T-helper 17 cell (primary cell): Measurements from ENCODE around the gene SIAH3. TPM values are rescaled to one million over a fixed set of nuclear protein-coding genes. Genes with fewer than 3 reads are reported as not detected.

ENCODE experiments used
- ATAC-seq: fragments of 150-1000 bp; cut with Tn5 transposase; 2 replicates; pipeline ENCODE4 v1.10.0; 2021; ENCODE audit warnings: mild to moderate bottlenecking, moderate library complexity
- DNase-seq, 3 donors: peaks; one replicate each; pipeline versions ENCODE4 v3.0.0 to v3.0.0-alpha.2; 2020 to 2021
- H3K9me3 ChIP-seq: one replicate; pipeline ENCODE4 v1.7.0; 2013; ENCODE audit warnings: low read length, mild to moderate bottlenecking; ENCODE audit not compliant: control insufficient read depth, poor library complexity, severe bottlenecking
- H3K27ac Mint-ChIP-seq: one replicate; pipeline ENCODE4 v1.8.0; 2022; ENCODE audit warnings: mild to moderate bottlenecking, moderate library complexity, mixed read lengths
- H3K27me3 Mint-ChIP-seq: one replicate; pipeline ENCODE4 v1.8.0; 2022; ENCODE audit warnings: mixed read lengths
- H3K36me3 Mint-ChIP-seq: one replicate; pipeline ENCODE4 v1.8.0; 2022; ENCODE audit warnings: low read depth, mixed read lengths
- H3K4me1 Mint-ChIP-seq: one replicate; pipeline ENCODE4 v1.8.0; 2022; ENCODE audit warnings: mild to moderate bottlenecking, mixed read lengths
- H3K4me3 Mint-ChIP-seq: one replicate; pipeline ENCODE4 v1.8.0; 2022; ENCODE audit warnings: mild to moderate bottlenecking, moderate library complexity, mixed read lengths
- total RNA-seq, 4 donors: library from RNA in 2 of 4; stranded (reverse) in 2 of 4; gene quantifications; one replicate each; pipeline ENCODE4 v1.2.3 and lab custom pipeline; 2022 to 2026

Gene SIAH3
- total RNA-seq, 2 donors from 2014 or later: 0.10 to 0.15 TPM

DNA sequence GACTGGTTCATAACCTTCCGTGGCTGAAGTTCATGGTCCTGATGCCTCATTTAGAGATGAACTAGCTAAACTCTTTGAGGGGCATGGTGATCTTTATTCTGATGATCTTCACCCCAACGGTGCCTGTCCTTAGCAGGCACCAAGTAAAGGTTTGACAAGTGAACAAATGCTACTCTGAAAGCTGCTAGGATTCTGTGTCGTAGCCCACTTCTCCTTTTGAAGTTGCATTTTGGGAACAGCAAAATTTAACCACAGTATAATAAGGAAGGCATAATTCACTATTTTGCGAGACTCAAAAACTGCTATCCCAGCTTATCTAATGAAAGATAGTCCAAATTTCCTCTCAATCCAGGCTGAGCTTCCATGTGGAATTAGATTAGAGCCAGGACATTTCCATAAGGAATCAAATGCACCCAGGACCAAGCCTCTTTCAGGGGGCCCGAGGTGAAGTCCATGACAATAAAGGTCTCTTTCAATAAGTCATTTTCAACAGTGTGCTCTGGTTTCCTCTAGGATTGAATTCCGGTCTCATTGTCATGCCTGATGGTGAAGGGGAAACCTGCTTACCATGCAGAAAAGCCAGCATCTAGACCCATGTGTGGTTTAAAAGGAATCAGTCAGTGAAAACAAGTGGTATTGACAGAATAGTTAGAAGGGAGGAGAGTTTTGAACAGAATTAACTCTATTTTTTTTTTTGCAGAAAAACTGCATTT, 23.1 kb downstream of the SIAH3 start:
- peaks cover 9% of the 10 kb centered on the region for H3K27me3 Mint-ChIP-seq
- H3K4me1 Mint-ChIP-seq: no peaks in the 10 kb centered on the region
- H3K36me3 Mint-ChIP-seq: no peaks in the 10 kb centered on the region
- no peak overlapping the region for H3K27ac Mint-ChIP-seq
- H3K9me3 ChIP-seq: no peaks in the 10 kb centered on the region
- ATAC-seq: no peak
- DNase-seq: no peak
- no peak overlapping the region for H3K4me3 Mint-ChIP-seq

DNA sequence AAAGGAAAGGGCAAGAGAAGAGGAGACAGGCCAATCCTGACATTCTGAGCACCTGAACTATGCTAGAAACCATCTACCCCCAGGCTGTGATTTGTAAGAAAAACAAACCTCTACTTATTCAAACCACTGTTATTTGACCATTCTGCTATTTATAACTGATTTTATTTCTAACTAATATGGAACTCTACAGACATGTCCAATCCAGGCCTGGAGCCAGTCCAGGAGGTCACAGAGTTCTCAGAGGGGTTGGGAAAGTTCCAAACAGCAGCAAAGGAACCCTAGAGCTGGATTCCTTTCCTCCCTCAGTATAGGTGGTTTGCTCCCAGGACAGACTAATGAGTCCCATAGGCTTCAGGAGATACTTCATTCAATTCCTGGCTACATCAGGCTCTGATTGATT, 24.2 kb downstream of the SIAH3 start:
- Mint-ChIP-seq H3K36me3 (no peaks in the 10 kb centered on the region), H3K4me3 (no peak overlapping the region), H3K4me1 (no peaks in the 10 kb centered on the region), H3K27ac (no peak overlapping the region), H3K27me3 (peaks cover 9% of the 10 kb centered on the region)
- H3K9me3 ChIP-seq: no peaks in the 10 kb centered on the region
- ATAC-seq (no peak), DNase-seq (no peak)

DNA sequence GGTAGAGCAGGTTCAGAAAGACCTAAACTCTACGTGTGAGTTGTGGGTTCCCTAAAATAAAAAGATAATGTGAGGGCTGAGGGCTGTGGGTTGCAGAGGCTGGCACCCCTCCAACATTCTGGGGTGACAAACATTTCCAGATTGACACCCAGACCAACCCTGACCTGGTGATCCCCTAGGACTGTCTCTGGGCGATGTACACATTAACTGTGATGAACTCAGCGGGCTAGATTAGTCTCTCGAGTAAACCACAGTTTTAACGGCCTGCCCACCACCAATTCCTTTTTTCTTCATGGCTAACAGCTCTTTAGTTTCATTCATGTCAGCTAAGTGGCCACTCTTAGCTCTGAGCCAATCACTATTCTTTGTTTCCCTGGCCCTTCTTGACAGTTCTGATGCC, 24.8 kb downstream of the SIAH3 start:
- peaks cover 7% of the 10 kb centered on the region for H3K27me3 Mint-ChIP-seq
- H3K27ac Mint-ChIP-seq: no peak overlapping the region
- H3K4me1 Mint-ChIP-seq: no peaks in the 10 kb centered on the region
- H3K4me3 Mint-ChIP-seq: no peak overlapping the region
- ATAC-seq (no peak), DNase-seq (no peak)
- no peaks in the 10 kb centered on the region for H3K9me3 ChIP-seq
- no peaks in the 10 kb centered on the region for H3K36me3 Mint-ChIP-seq

DNA sequence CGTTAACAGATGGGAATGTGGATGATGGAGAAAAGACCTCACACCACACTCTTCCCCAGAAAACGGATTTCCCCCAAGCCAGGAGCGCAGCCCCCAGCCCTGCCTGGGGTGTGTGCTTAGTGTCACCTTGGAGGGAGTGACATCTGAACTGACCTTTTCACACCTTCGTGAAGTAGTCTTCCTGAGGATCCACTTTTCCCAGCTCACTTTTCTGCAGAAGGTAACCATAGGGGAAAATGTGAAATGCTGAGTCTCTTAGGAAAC, 26.2 kb downstream of the SIAH3 start:
- Mint-ChIP-seq H3K27me3 (no peaks in the 10 kb centered on the region), H3K27ac (no peak overlapping the region), H3K4me3 (no peak overlapping the region), H3K4me1 (no peaks in the 10 kb centered on the region), H3K36me3 (no peaks in the 10 kb centered on the region)
- no peak for DNase-seq
- ATAC-seq: no peak
- no peaks in the 10 kb centered on the region for H3K9me3 ChIP-seq

DNA sequence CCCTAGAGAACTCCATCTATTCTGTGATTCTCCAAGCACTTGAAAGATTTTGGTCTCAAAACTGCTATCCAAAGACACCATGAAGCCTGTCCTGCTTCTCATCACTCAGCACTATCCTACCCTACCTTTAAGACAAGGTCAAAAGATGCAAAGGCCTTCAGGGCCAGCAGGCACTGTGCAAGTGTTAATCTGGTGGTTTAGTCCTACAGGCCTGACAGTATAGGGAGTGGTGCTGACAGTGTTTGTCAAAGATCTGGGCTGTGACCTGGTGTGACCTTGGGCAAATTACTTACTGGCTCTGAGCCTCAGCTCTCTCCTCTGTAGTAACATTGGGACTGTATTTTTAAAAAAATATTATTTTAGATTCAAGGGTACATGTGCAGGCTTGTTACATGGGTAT, 28.0 kb downstream of the SIAH3 start:
- DNase-seq (no peak), ATAC-seq (no peak)
- H3K9me3 ChIP-seq: no peaks in the 10 kb centered on the region
- H3K4me1 Mint-ChIP-seq: peaks cover 2% of the 10 kb centered on the region
- no peak overlapping the region for H3K4me3 Mint-ChIP-seq
- no peaks in the 10 kb centered on the region for H3K27me3 Mint-ChIP-seq
- H3K27ac Mint-ChIP-seq: no peak overlapping the region
- peaks cover 3% of the 10 kb centered on the region for H3K36me3 Mint-ChIP-seq

DNA sequence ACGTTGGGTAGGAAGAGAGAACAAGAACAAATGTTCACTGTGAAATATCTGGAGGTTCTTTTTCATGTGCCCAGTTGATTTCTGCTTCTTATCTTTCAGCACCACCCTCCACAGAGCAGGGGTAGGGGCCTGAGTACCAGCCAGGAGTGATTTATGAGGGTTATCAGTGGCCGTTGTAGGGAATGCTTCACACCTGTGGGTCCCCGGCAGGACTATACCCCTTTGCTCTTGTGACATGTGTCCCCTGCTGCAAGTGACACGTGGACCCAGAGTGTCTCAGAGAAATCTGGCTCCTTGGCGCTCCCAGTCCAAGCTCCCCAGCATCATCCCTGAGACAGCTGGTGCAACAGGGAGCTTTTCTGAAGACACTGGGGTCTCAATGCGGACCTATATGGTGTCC, 29.7 kb downstream of the SIAH3 start:
- no peak overlapping the region for H3K4me3 Mint-ChIP-seq
- peaks cover 8% of the 10 kb centered on the region for H3K4me1 Mint-ChIP-seq
- H3K27ac Mint-ChIP-seq: no peak overlapping the region
- no peak for ATAC-seq
- no peak for DNase-seq
- peaks cover 3% of the 10 kb centered on the region for H3K36me3 Mint-ChIP-seq
- no peaks in the 10 kb centered on the region for H3K9me3 ChIP-seq
- no peaks in the 10 kb centered on the region for H3K27me3 Mint-ChIP-seq

DNA sequence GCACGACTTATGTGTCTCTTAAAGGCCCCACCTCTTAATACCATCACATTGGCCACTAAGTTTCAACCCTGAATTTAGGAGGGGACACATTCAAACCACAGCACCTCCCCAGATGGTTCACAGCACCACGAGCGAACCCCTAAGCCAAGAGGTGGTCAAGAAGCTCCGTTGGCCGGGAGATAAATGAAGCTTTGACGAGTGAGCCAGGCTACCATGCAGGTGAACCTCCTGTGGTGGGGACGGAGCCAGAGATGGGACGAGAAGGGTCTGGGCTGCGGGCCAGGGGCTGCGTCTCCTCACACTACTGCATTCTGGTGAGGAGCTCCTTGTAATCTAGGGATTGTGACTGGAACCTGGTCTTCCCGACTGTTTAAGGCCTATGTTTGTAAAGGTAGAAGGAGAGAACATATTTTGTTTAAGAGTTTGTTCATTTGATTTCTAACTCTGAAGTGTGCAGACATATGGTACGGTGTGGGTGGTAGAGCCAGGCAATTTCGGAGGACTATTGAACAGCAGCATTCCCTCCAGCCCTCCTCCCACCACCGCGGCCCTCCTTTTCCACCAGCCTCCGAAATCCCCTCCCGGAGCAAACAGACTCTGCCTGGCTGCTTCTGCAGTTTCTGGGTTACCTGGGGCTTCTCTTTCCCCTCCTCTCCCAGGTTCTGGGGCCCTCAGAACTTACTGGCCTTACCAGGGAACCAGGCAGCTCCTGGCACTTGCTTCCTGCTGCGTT, 31.3 kb downstream of the SIAH3 start:
- no peak for ATAC-seq
- H3K9me3 ChIP-seq: no peaks in the 10 kb centered on the region
- peaks cover 3% of the 10 kb centered on the region for H3K36me3 Mint-ChIP-seq
- H3K27ac Mint-ChIP-seq: no peak overlapping the region
- H3K4me1 Mint-ChIP-seq: peaks cover 8% of the 10 kb centered on the region
- no peaks in the 10 kb centered on the region for H3K27me3 Mint-ChIP-seq
- DNase-seq: no peak
- H3K4me3 Mint-ChIP-seq: no peak overlapping the region

DNA sequence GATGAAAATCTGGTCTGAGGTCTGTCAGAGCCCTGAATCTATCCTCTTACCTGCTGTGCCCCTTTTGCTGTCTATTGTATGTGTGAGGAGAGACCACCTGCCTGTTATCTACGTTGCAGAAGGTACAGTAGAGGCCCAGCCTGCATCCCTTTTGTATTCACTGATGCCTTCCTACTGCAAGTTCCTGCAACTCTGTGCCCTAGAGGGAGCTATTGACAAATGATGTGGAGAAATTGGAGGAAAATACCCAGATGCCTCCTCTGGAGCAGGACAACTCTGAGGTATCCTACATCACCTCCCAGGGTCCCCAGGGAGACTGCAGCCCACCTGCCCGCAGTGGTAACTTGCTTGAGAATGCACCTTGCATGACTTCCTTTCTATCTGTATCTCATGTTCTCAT, 33.7 kb downstream of the SIAH3 start:
- Mint-ChIP-seq H3K4me1 (peaks cover 8% of the 10 kb centered on the region), H3K36me3 (peaks cover 3% of the 10 kb centered on the region), H3K4me3 (no peak overlapping the region), H3K27me3 (no peaks in the 10 kb centered on the region), H3K27ac (no peak overlapping the region)
- no peak for ATAC-seq
- no peaks in the 10 kb centered on the region for H3K9me3 ChIP-seq
- no peak for DNase-seq

DNA sequence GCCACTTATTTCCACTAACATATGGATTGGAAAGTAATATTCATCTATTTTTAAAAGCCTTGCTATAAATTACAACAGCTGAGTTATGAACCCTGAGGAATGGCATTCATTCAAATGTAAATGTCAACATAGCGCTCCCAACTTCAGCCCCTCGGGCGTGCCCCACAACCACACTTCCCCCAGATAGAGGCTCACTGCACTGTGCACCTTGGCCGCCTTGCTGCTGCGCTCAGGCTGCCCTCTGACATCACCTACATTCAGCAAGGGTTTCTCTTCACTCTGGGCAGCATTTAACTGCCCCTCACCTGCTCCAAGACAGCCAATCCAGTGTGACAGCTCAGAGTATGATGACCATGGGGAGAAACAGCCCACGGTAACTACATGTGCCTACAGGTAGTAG, 35.1 kb downstream of the SIAH3 start:
- H3K36me3 Mint-ChIP-seq: peaks cover 3% of the 10 kb centered on the region
- ATAC-seq (no peak), DNase-seq (no peak)
- H3K4me1 Mint-ChIP-seq: peaks cover 8% of the 10 kb centered on the region
- H3K9me3 ChIP-seq: no peaks in the 10 kb centered on the region
- no peaks in the 10 kb centered on the region for H3K27me3 Mint-ChIP-seq
- H3K4me3 Mint-ChIP-seq: no peak overlapping the region
- H3K27ac Mint-ChIP-seq: no peak overlapping the region

DNA sequence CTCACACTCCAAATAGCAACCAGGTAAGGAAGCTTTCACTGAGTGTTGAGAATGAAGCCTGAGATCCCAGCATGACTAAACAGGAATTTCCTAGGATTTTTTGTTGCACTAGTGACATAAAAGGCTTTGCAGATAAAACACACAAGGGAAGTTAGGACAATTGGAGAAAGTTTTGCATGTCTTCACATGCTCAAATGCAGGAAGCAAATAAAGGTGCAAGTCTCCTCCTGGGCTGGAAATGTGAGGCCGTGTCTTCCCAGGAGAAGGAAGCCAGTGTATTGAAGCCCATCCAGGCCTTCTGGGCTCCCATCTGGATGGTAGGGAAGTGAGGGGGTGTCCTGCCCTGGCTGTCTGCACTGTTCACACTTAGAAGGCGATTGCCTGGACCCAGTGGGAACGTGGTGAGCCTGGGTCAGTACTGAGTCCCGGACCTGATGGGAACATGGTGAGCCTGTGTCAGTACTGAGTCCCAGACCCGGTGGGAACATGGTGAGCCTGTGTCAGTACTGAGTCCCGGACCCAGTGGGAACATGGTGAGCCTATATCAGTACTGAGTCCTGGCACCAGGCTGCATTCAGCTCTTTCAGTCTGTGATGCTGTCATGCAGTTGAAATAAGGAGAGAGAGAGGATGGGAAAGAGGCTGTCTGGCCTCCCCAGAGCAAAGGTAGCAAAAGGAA, 38.7 kb downstream of the SIAH3 start:
- Mint-ChIP-seq H3K4me3 (no peak overlapping the region), H3K36me3 (no peaks in the 10 kb centered on the region), H3K27me3 (no peaks in the 10 kb centered on the region), H3K4me1 (peaks cover 12% of the 10 kb centered on the region), H3K27ac (no peak overlapping the region)
- H3K9me3 ChIP-seq: no peaks in the 10 kb centered on the region
- DNase-seq (no peak), ATAC-seq (no peak)

DNA sequence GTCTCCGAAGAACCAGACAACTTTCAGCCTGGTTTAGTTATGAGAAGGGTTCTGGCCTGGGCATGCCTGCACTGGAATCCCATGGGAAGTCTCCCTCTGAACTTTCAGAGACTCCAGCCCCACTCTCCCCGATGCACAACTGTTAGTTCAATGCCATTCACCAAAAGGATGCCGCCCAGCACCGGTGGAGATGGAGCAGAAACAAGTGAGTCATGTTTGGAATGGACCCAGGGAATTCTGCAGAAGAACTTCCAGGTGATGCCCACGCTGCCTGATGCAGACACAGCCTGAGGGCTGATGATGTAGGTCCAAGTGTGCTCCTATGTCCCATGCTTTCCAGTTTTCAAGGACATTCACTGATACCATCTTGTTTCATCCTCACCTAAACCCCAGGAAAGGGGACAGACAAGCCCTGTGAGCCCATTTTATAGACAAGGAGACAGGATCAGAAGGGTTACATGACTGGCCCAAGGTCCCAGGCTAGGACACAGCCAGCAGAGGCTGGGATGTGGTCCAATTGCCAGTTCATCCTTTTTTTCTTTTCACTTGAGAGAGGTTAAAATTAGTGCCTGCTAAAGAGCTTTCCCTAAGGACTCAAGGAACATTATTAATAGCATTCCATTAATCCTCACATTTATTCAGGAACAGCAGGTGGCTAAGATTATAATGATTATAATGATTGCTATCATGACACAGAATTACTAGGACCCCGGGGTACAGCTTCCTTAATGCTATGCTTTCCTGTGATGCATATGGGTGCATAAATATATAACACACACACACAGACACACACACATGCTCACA, 39.5 kb downstream of the SIAH3 start:
- DNase-seq: no peak
- Mint-ChIP-seq H3K27ac (no peak overlapping the region), H3K4me3 (no peak overlapping the region), H3K36me3 (no peaks in the 10 kb centered on the region), H3K27me3 (no peaks in the 10 kb centered on the region), H3K4me1 (peaks cover 8% of the 10 kb centered on the region)
- ATAC-seq: no peak
- no peaks in the 10 kb centered on the region for H3K9me3 ChIP-seq

DNA sequence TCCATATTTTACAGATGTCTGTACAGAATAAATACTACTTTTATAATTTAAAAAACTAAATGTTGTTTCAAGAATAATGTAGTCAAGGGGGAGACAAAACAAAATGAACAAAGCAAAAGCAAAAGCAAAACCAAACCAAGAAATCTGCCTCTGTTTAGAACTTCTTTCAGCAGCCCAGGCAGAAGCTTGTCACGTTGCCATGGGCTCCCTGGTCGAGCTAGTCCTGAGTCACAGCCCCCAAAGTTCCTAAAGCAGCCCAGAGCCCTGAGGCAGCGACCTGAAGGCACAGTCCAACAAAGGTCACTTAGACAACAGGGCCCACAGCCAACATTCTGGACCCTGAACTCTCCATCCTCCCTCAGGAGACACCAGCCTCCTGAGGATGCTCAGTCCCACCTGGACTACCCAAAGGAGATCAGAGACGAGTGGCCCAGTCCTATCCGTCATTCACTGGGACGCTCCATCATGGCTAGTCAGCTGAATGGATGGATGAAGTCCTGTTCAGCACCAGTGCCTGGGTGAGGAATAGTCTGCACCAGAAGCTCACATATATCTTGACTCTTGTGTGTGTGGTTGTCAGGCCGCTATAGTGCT, 41.7 kb downstream of the SIAH3 start:
- no peaks in the 10 kb centered on the region for H3K36me3 Mint-ChIP-seq
- ATAC-seq (no peak), DNase-seq (no peak)
- H3K4me1 Mint-ChIP-seq: peaks cover 8% of the 10 kb centered on the region
- no peak overlapping the region for H3K4me3 Mint-ChIP-seq
- no peaks in the 10 kb centered on the region for H3K27me3 Mint-ChIP-seq
- H3K9me3 ChIP-seq: no peaks in the 10 kb centered on the region
- peak overlapping the region; percentile 39 for H3K27ac Mint-ChIP-seq

DNA sequence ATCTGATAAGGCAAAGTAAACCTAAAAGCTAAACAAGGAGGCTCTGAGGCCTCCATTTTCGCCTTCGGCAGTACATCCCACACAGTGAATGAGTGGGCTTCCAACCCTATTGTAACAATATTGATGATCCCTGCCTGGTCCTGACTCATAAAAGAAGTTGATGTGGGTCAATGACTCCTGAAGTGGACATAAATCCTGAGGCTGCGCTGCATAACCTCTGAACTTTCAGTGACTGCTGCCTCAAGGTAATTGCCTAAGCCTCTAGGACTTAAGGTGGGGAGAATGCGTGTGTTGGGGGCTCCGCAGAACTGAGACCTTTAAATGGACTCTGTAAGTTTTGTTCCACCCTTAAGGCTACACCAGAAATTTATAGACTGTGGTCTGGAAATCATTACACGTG, 42.6 kb downstream of the SIAH3 start:
- no peaks in the 10 kb centered on the region for H3K36me3 Mint-ChIP-seq
- no peak overlapping the region for H3K4me3 Mint-ChIP-seq
- ATAC-seq: no peak
- no peak for DNase-seq
- no peaks in the 10 kb centered on the region for H3K9me3 ChIP-seq
- no peaks in the 10 kb centered on the region for H3K27me3 Mint-ChIP-seq
- H3K27ac Mint-ChIP-seq: peak overlapping the region; percentile 39
- H3K4me1 Mint-ChIP-seq: peaks cover 8% of the 10 kb centered on the region
